ENCODE data around the gene NEUROD4. TPM values are rescaled to one million over a fixed set of nuclear protein-coding genes. Genes with fewer than 3 reads are reported as not detected.
A peak's percentile ranks its signal among the peaks of the same experiment; 100 is the strongest.

The NEUROD4 gene
- total RNA-seq, 6 donors from 2014 or later: not detected

DNA sequence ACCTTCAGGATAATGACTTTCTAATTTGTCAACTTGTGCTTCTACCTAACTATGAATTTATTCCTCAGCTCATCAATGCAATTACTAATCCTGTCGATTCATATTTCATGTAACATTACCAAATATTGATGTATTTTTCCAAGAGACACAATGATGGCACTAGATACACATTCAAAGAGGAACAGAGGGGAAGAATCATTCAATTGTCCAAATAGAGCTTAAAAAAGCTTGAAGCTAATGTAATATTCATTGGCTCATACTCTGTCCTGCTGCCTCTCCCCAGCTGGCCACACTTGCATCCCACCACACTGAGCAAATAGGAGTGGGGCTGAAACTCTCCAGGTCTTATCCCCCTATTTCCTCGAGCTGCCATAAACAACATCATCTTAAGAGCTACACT, 44.5 kb upstream of the NEUROD4 start:
- no peak for TF ChIP-seq EP300 (IDR thresholded peaks at IDR 0.05)
- TF ChIP-seq, protein P1, sequence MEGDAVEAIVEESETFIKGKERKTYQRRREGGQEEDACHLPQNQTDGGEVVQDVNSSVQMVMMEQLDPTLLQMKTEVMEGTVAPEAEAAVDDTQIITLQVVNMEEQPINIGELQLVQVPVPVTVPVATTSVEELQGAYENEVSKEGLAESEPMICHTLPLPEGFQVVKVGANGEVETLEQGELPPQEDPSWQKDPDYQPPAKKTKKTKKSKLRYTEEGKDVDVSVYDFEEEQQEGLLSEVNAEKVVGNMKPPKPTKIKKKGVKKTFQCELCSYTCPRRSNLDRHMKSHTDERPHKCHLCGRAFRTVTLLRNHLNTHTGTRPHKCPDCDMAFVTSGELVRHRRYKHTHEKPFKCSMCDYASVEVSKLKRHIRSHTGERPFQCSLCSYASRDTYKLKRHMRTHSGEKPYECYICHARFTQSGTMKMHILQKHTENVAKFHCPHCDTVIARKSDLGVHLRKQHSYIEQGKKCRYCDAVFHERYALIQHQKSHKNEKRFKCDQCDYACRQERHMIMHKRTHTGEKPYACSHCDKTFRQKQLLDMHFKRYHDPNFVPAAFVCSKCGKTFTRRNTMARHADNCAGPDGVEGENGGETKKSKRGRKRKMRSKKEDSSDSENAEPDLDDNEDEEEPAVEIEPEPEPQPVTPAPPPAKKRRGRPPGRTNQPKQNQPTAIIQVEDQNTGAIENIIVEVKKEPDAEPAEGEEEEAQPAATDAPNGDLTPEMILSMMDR (IDR thresholded peaks at IDR 0.05): no peak
- no peak for TF ChIP-seq POLR2AphosphoS5 (IDR thresholded peaks at IDR 0.05)
- no peak for TF ChIP-seq POLR2A (IDR thresholded peaks at IDR 0.05)
- no peak for DNase-seq
- Histone ChIP-seq H3K27me3 (no peaks in the 10 kb centered on the region), H3K9me3 (no peaks in the 10 kb centered on the region), H3K4me3 (no peak overlapping the region), H3K27ac (no peak overlapping the region), H3K36me3 (no peaks in the 10 kb centered on the region), H3K4me1 (peaks cover 0 to 7% (median 0%) of the 10 kb centered on the region in 4 donors)
- ATAC-seq (ENCODE audit: low FRiP score in 2 of 2): no peak
- WGBS, 2 donors: 66 to 74% methylated on average over 2 of the region's 2 CpGs

- H3K4me3 ChIP-seq: no peak overlapping the region
- ATAC-seq (ENCODE audit: low FRiP score in 2 of 2): no peak
- H3K4me1 ChIP-seq: peaks cover 0 to 7% (median 0%) of the 10 kb centered on the region in 4 donors
- TF ChIP-seq POLR2AphosphoS5 (IDR thresholded peaks at IDR 0.05) (no peak), POLR2A (IDR thresholded peaks at IDR 0.05) (no peak), EP300 (IDR thresholded peaks at IDR 0.05) (no peak)
- TF ChIP-seq, protein P1 (IDR thresholded peaks at IDR 0.05): no peak
- H3K27me3 ChIP-seq: no peaks in the 10 kb centered on the region
- no peak overlapping the region for H3K27ac ChIP-seq
- no peaks in the 10 kb centered on the region for H3K9me3 ChIP-seq
- WGBS, 2 donors: 40 to 48% methylated on average over 6 of the region's 6 CpGs
- no peak for DNase-seq
- no peaks in the 10 kb centered on the region for H3K36me3 ChIP-seq
These were observed 43.9 kb upstream of the NEUROD4 start for GRCh38 chr12:54975875-54976274.

DNA sequence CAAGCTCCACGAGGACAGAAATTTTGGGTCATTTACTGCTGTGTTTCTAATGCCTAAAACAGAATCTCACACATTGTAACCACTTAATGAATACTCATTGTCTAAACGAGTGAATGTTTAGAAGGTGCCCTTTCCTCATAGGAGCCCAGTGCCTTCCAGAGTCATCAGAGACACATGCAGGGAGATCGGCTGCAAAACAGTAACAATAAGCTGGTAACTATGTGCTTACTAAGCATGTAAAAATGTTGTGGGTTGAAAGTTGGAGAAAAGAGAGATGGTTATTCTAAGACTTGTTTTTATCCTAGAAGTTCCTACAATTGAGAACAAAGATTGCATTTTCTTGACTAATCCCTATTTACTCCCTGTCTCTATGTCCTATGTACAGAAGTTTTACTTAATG, 42.6 kb upstream of the NEUROD4 start:
- WGBS, 2 donors: 39 to 45% methylated on average over 3 of the region's 3 CpGs
- no peaks in the 10 kb centered on the region for H3K36me3 ChIP-seq
- H3K27me3 ChIP-seq: no peaks in the 10 kb centered on the region
- TF ChIP-seq POLR2AphosphoS5 (IDR thresholded peaks at IDR 0.05): no peak
- no peak for TF ChIP-seq EP300 (IDR thresholded peaks at IDR 0.05)
- TF ChIP-seq, protein P1 (IDR thresholded peaks at IDR 0.05): no peak
- TF ChIP-seq POLR2A (IDR thresholded peaks at IDR 0.05): no peak
- ATAC-seq (ENCODE audit: low FRiP score in 2 of 2): no peak
- H3K27ac ChIP-seq: no peak overlapping the region
- peaks cover 0 to 7% (median 0%) of the 10 kb centered on the region in 4 donors for H3K4me1 ChIP-seq
- H3K9me3 ChIP-seq: no peaks in the 10 kb centered on the region
- no peak overlapping the region for H3K4me3 ChIP-seq
- DNase-seq: no peak

DNA sequence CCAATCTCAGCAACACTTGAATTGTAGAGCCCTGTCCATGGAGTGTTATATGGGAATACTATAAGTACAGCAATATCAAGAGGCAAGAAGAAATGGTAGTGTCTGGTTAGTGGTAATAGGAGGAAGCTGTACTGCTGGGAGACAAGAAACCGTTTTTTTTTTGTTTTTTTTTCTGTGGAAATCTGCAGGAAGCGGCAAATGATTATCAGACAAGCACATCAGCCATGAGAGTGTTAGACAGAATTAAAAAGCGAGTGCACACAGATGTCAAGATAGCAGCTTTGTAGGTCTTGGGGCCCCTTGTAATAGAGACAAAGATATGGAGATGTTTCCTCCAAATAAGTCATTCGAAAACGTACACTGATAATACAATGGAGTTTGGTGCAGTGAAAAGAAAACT, 41.9 kb upstream of the NEUROD4 start:
- H3K36me3 ChIP-seq: no peaks in the 10 kb centered on the region
- no peak overlapping the region for H3K4me3 ChIP-seq
- H3K27me3 ChIP-seq: no peaks in the 10 kb centered on the region
- H3K9me3 ChIP-seq: no peaks in the 10 kb centered on the region
- TF ChIP-seq POLR2AphosphoS5 (IDR thresholded peaks at IDR 0.05): no peak
- TF ChIP-seq, protein P1 (IDR thresholded peaks at IDR 0.05): no peak
- TF ChIP-seq POLR2A (IDR thresholded peaks at IDR 0.05): no peak
- H3K27ac ChIP-seq: no peak overlapping the region
- 42 to 47% methylated on average over 5 of the region's 5 CpGs for WGBS, 2 donors
- no peak for DNase-seq
- H3K4me1 ChIP-seq: peaks cover 0 to 7% (median 0%) of the 10 kb centered on the region in 4 donors
- no peak for ATAC-seq (ENCODE audit: low FRiP score in 2 of 2)

- peak in 1 of 2 donors; percentile 23 for DNase-seq
- Histone ChIP-seq H3K9me3 (no peaks in the 10 kb centered on the region), H3K27ac (no peak overlapping the region), H3K36me3 (no peaks in the 10 kb centered on the region), H3K27me3 (no peaks in the 10 kb centered on the region), H3K4me3 (no peak overlapping the region), H3K4me1 (peaks cover 0 to 14% (median 2%) of the 10 kb centered on the region in 4 donors)
- TF ChIP-seq POLR2A (IDR thresholded peaks at IDR 0.05) (no peak), POLR2AphosphoS5 (IDR thresholded peaks at IDR 0.05) (no peak), EP300 (IDR thresholded peaks at IDR 0.05) (no peak)
- TF ChIP-seq, protein P1 (IDR thresholded peaks at IDR 0.05): no peak
- 67 to 79% methylated on average over 5 of the region's 5 CpGs for WGBS, 2 donors
- no peak for ATAC-seq (ENCODE audit: low FRiP score in 2 of 2)
These were observed 39.4 kb upstream of the NEUROD4 start for GRCh38 chr12:54980341-54980740.

Data from upper lobe of left lung (tissue), 6 donors.